Activated CD4-positive, alpha-beta T cell treated with anti-CD3 and anti-CD28 coated beads, Interleukin-2, amount 50 U/mL, for 24 hours (primary cell): ENCODE results near the gene EHD4.
A peak's percentile ranks its signal among the peaks of the same experiment; 100 is the strongest.

Source experiments
- DNase-seq, 2 donors: peaks; one replicate each; pipeline ENCODE4 v3.0.0-alpha.2; 2020; ENCODE audit warnings: low read depth in 1 of 2, low spot score in 1 of 2

The EHD4 gene

DNA sequence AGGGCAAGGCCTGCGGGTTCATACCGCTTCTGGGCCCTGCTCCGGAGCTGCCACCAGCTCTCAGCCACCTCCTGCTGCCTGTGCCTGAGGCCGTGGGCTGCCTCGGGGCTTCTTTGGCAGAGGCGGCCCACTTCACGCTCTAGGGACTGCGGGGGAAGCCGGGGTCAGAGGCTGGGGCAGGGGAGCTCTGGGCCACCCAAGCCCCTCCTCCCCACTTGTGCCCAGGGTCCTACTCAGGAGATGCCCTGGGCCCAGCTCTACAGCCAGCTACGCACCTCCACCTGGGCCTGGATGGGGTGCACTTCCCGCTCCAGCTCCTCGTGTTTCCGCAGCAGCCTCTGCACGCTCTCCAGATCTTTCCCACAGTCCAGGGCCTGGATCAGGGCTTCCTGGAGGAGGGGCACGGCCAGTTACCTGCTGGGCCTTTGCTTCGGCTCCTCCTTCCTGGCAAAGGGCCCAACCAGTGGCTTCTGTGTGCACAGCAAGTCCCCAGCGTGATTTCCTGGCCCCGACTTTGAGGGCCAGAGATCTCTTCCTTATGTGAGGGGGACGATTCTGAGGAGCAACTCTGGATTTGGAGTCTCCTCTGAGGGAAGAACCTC is 109.7 kb downstream of the EHD4 start:
- DNase-seq: no peak

DNA sequence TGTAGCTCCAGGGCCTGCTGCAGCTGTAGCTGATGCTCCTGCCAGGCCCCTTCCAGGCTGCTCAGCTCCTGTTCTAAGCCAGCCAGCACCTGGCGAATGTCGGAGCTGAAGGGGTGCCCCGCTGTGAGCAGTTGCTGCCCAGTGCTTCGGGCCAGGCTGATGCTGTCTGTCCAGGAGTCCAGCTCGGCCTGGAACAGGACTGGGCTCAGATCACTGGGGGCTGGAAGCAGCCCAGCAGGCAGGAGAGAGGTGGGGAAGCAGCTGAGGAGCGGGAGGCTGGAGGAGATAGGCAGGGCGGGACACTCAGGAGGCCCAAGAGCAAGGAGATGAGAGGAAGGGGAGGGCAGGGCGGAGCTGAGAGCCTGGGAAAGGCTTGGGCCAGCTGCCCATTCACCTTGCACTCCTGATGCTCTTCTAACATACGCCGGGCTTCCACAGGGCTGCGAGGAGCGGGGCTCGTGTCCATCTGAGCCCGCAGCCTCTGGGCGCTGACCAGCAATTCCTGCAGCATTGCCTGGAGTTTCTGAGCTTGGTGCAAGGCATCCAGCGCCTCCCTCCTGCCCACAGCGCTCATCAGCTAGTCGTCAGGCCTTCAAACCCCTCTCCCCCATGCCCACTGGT is 110.5 kb downstream of the EHD4 start:
- no peak for DNase-seq

DNA sequence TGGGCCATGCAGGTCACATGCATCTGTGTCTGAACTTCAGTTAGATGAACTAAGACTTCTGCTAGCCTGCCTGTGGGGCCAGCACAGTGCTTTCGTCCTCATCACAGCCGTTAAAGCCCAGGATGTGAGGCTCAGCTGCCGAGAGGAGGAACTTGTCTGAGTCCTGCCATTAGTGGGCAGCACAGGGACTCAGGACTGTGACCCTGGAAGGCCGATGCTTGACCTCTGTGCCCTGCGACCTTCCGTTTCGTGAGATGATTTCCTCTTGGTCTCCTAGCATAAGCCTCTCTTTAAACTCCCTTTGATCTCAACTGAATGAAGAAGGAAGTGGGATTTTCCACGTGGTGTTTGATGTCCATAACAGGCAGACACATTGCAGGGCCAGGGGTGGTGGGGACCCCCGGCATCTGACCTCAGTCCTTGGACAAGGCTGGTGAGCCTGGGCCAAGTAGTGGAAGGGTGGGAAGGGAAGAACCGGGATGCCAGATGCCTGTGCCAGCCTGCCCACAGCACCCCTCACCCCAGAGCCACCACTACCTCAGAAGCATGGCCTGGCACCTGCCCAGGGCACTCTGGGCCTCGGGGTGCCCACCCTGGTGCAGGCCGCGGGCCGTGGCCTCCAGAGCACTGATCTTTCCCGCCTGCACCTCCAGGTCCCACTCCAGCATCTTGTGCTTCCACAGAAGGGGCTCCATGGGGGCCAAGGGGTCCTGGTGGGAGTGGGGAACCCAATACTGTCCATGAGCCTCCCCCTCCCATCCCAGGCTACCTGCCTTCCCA is 112.1 kb downstream of the EHD4 start:
- no peak for DNase-seq

DNA sequence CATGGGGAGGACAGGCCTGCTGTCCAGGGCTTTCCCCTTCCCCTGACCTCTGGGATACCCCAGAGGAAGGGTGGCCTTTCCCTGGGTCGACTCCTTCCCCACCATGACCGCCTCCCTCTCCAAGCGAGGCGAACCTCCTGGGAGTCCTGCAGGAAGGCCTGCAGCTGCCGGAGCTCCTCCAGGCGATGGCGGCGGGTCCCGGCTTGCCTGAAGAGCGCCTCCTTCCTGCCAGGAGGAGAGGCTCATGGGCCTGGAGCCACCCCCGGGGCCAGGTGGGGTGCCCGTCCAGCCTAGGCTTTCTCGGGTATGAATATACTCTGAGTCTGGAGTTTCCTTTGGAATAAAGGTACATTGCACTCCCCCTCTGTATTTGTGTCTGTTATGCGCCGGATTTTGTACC is 113.6 kb downstream of the EHD4 start:
- DNase-seq: no peak

DNA sequence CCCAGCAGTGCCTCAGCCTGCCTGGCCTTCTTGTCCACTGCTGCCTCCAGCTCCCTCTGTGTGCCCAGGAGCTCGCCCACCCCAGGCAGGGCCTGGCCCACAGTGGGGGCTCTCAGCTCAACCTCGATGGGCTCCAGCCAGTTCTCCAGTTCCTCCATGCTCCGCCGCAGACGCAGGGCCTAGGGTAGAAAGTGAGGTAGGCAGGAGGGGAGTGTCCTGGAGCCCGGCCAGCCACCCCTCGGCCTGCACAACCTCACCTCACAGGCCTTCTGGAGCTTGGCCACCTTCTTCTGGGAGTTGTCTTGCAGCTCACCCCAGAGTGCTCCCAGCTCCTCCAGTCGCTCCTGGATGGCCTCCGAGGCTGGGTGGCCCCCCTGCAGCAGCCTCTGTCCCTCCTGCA is 115.0 kb downstream of the EHD4 start:
- DNase-seq: no peak

DNA sequence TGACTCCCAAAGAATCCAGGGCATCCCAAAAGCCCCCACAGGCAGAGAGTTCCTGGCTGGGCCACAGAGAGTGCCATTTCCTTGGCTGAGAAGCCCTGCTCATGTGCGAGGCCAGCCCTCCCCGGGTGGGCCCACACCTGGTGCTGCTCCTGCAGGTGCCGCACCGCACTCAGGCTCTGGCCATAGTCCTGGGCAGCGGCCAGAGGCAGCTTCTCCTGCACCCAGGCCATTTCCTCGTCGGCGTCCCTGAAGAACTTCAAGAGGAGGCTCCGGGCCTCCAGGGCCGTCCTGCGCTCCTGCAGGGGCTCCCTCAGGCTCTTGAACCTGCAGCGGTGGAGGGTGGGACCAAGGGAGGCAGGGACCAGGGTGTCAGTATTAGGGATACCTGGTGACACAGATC is 115.6 kb downstream of the EHD4 start:
- no peak for DNase-seq

DNA sequence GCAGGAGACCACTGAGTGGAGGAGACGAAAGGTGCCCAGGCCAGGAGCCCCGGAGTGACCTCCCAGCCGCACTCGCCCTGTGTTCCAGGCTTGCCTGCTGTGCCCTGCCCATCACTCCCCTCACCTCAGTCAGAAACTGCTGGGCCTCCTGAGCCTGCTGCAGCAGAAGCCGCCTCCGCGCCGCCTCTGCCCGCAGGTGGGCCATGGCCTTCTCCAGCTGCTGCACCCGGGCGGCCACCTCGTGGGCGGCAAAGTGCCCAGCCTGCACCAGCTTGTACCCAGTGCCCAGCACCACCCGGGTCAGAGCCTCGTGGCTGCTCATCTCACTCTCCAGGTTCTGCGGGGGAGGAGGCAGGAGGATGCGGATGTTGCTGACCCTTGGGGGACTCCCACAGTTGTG is 116.1 kb downstream of the EHD4 start:
- no peak for DNase-seq

DNA sequence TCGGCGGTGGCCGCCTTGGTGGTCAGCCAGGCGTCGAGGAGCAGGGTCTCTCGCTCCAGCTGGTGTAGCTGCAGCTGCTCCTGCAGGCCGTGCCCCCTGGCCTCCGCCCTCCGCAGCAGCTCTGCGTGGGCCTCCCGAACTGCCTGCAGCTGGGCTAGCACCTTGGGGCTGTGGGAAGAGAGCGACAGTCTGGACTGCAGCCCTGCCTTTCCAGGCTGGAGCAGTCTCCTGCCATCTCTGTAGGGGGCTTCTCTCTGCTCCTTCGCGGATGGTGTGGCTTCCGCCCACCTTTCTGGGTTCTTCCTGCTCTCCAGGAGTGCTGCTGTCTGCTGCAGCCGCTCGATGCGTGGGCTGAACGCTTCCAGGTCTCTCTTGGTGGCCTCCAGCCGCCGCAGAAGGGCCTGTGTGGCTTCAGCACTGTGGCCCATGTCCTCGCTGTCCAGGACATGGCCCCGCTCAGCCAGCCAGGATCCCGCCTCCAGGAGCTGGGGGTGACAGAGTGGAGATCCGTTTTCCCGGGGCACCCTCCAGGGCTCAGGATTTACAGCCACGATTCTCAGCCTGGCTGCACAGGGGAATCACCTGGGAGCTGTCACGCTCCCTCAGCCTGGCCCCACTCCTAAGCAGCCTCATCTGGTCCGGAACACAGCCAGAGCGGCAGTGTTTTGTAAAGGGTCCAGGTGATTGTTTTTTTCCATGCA is 116.9 kb downstream of the EHD4 start:
- no peak for DNase-seq

DNA sequence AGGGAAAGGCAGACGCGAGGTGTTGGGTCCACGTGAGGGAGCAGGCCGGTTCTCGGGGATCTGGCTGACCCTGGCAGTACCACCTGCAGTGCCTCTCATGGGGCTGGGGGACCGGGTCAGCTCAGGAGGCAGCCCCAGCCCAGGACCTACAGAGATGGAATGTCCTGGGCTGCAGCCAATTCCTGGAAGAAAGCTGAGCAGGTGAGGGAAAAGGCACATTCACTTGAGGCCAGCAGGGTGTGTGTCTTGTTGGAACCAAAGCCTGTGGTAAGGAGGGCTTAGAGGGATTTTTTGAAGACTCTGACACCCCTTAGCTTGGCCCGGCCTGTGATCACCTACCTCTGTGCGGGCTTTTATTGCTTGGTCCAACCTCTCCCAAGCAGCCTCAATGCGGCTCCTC is 117.9 kb downstream of the EHD4 start:
- DNase-seq: no peak

DNA sequence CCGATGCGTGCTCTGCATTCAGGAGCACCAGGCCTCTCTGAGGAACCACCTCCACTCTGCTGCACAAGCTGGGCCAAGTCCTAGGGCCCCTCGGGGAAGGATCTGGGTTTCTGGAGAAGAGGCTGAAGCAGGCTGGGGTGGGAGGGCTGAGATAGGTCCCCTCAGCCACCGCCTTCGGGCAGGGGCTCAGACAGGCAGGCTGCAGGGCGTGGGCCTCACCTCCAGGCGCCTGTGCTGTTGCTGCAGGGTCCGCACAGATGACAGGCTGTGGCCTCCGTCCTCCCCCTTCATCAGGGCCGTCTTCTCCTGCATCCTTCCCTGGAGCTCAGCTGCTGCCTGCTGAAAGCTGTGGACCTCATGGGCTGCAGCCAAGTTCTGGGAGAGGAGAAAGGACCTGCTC is 118.5 kb downstream of the EHD4 start:
- DNase-seq: no peak

DNA sequence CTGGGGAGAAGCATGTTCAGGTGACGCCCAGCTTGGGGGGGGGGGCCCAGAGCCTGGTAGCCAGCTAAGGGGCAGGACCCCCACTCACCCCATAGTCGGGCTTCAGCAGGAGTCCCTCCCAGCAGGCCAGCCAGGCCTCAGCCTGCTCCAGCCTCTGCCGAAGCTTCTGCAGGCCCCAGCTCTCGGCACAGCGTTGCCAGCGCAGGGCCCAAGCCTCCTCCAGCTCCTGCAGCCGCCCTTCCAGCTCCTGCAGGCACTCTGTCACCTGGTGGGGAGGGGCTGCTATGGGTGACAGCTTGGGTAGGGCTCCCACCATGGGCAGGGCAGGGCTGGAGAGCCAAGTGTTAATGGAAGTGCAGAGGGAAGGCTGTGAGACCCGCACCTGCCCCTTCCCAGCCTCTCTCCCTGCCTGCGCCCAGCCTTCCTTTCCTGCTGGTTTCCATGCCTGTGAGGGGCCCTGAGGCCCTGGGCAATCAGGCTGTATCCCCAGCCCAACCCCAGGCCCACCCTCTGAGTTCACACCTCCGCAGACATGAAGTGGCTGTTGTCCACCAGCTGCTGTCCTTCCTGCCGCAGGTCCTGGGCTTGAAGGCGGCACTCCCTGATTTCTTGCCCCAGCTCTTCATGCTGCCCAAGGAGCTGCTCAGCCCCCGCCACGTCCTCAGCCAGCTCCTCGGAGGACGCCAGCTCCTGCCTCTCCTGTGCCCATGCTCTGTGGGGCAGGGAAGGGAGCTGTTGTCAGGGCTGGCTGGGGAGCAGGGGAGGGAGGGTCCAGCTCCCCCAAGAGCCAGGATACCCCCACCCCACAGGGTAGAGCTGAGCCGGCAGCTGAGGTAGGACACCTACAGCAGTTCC is 119.4 kb downstream of the EHD4 start:
- DNase-seq: no peak

DNA sequence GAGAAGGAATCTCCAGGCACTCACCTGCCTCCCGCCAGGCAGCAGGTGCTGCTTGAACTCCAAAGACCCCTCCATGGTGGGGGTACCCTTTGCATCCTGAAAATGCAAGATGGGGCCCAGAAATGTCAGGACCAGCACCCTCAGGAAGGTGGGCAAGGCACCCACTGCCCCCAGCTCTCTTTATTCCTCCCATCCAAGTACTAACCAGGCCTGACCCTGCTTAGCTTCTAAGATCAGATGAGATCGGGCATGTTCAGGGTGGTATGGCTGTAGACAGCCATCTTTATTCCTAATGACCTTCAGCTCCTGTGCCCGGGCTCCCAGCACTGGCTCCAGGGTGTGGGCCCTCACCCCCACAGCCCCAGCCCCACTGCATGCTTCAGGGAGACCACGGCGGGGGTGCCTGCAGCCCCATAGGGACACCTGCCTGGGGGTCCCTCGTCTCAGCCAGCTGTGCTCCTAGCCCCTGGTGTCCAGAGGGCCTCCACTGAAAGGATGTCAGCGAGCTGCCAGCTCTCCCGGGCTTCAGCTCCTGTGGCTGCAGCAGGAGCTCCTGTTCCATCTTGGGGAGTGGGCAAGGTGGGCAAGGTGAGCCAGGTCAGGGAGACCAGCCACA is 120.5 kb downstream of the EHD4 start:
- no peak for DNase-seq

DNA sequence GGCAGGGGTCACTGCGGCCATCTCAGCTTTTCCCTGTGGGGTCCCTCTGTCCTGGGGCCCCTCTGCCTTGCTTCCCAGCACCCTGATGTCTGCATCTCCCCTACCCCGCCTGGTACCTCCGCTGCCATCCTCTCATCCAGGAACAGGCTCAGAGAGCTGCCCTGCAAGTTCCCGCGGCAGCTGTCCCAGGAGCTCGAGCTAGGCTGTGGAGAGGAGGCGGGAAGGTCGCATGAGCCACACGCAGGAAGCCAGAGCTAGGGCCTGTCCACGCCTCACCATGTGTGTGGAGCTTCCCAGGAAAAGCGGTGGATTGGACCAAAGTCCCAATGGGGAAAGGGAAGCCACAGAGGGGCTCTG is 121.2 kb downstream of the EHD4 start:
- DNase-seq: no peak

DNA sequence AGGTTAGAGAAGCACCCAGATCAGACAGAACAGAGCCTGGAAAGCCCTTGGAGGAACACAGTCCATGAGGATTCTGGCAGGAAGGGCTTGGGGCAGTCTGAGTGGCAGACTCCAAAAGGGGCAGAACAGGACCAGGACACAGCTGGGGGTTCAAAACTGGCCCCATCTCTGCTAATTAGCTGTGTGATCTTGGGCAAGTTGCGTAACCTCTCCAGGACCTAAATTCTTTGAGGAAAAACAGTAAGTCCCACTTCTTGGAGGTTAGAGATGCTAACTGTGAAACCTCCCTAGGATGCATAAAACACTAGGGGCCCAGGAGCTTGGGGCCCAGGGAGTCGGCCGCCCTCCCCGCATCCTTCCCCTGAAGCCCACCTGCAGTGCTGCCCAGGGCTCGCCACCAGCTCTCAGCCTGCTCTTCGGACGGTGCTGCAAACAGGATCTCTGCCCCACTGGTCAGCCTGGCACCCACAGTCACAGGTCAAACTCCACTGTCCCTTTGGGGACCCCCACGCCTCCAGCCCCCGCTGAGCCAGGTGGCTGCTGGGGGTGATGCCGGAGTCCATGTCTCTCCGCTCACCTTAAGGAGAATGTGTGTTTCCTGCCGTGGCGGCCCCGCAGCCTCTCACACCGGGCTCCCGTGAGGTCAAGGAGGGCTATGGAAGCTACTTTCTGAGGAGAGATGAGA is 121.7 kb downstream of the EHD4 start:
- DNase-seq: no peak

DNA sequence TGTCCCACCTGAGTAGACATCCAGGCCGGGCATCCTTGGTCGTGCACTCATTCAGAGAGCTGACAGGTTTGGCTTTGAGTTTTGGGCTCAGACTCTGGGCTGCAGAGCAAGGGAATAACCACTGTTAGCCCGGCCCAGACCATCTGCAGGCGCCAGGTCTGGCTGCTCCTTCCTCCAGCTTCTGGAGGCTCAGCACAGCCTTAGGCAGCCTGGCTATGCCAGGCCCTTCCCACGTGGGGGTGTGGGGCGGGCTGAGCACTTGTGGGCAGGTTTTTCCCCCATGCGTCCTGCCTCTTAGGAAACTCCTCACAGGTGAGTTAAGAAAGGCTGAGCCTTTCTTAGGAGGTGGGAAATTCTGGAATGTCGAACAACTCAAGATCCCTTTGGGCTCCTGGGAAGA is 122.5 kb downstream of the EHD4 start:
- DNase-seq: no peak

DNA sequence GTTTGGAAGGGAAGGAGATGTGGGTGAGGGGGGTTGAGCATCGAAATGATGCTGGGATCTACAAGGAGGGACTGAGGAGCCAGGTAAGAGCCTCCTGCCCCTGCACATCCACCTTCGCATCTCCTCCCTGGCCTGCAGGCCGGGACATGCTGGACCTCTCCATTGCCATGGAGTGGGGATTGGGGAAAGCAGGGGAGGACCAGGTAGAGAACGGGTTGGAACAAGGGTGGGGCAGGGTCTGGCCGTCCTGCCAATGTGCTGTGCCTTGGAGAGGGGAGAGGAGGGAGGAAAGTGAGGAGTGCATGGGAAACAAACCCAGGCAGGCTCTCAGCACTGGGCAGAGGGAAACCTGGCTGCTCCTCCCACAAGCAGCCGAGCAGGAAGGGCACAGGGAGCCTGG is 123.2 kb downstream of the EHD4 start:
- no peak for DNase-seq

DNA sequence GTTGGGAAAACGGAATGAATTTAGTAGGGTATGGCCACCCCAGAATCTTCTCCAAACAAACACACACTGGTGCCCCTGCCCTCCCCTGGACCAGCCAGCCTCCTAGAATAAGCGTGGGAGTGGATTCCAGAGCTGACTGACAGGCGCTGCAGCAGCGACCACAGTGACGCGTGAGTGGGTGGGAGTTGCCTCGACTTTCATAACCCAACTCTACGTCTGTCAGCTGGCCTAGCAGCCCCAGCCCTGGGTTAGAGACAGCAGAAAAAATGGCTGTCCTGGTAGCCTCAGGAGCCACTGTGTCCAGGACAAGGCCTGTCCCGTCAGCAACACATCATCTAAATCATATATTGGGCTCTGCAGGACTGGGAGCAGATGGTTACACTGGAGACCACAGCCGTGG is 123.7 kb downstream of the EHD4 start:
- DNase-seq: peak in 1 of 2 donors; percentile 10

DNA sequence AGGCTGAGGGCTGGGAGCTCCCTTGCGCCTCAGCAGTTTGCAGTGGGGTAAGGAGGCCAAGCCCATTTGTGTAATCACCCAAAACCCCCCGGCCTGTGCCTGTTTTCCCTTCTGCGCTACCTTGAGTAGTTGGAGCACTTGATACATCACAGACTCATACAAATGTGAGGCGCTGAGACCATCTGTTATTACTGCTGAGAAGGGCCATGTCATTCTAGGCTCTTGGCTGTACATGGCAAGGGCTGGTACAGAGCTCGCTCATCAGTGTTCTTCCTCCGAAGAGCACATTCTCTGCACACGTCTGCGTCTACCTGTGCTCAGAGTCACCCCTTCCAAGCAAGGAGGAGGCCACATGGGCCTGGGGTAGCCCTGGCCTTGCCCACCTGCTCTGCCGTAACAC is 124.4 kb downstream of the EHD4 start:
- DNase-seq: no peak

DNA sequence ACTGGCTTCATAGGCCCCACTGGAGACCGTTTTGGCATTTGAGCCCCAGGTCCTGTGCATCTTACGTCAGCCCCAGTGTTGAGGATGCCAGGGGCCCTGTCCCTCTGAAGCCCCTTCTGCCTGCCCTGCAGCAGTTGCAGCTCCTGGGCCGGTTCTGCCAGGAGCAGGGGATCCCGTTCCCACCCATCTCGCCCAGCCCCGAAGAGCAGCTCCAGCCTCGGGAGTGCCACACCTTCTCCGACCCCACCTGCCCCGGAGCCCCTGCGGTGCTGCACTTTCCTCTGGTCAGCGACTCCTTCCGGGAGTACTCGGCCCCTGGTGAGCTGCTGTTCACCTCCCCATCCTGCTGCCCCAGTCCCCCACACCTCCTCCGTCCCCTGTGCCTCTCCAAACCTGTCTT is 125.2 kb downstream of the EHD4 start:
- no peak for DNase-seq
